ENCODE results near the gene SYCP1. TPM values are rescaled to one million over a fixed set of nuclear protein-coding genes. Genes with fewer than 3 reads are reported as not detected.

Gene SYCP1
- total RNA-seq, 1 experiment from 2014 or later: not detected

GRCh38 chr1:114959423-114959822 is 104.8 kb downstream of the SYCP1 start:
- H2BK20ac ChIP-seq (ENCODE audit: low read depth, low read length, poor library complexity, severe bottlenecking): no peak overlapping the region
- H3K79me2 ChIP-seq (ENCODE audit: insufficient read depth, low read length): no peaks in the 10 kb centered on the region
- H3K79me1 ChIP-seq (ENCODE audit: insufficient read depth, low read depth, low read length, poor library complexity, severe bottlenecking): no peaks in the 10 kb centered on the region
- H3K27me3 Mint-ChIP-seq (ENCODE audit: low read depth): peaks cover 9% of the 10 kb centered on the region
- H2AFZ ChIP-seq (ENCODE audit: low read length): no peak overlapping the region
- no peak overlapping the region for H2BK12ac ChIP-seq (ENCODE audit: insufficient read length, low read depth, low read length)
- no peak for DNase-seq
- no peak for TF ChIP-seq CTCF (conservative IDR thresholded peaks at IDR 0.05)
- no peak overlapping the region for H2BK120ac ChIP-seq (ENCODE audit: low read depth, low read length, poor library complexity, severe bottlenecking)
- no peak overlapping the region for H3K56ac ChIP-seq (ENCODE audit: insufficient read length, low read depth, low read length)
- no peaks in the 10 kb centered on the region for H3K27me3 ChIP-seq (ENCODE audit: insufficient read depth, low read length)
- no peak overlapping the region for H3K18ac ChIP-seq (ENCODE audit: insufficient read length, low read depth, low read length)
- H4K20me1 ChIP-seq (ENCODE audit: control insufficient read depth, insufficient read depth, insufficient read length): no peaks in the 10 kb centered on the region
- H3K4me1 ChIP-seq (ENCODE audit: insufficient read depth, low read length): no peaks in the 10 kb centered on the region
- H3K4ac ChIP-seq (ENCODE audit: low read depth, low read length): no peak overlapping the region
- no peak overlapping the region for H3K4me2 ChIP-seq (ENCODE audit: insufficient read depth, insufficient read length, low read length)
- no peak overlapping the region for H2BK5ac ChIP-seq (ENCODE audit: insufficient read length, low read length)
- H3K9me3 ChIP-seq (ENCODE audit: control insufficient read depth, low read depth, low read length): no peaks in the 10 kb centered on the region
- H3K4me3 Mint-ChIP-seq: no peak overlapping the region
- H3K4me1 Mint-ChIP-seq: no peaks in the 10 kb centered on the region; a peak in 1 of 4 replicates
- H4K5ac ChIP-seq (ENCODE audit: insufficient read length, low read depth, low read length): no peak overlapping the region
- H3K9ac ChIP-seq (ENCODE audit: extremely low read depth, insufficient read length, low read length): no peak overlapping the region
- no peak overlapping the region for H3K14ac ChIP-seq (ENCODE audit: insufficient read depth, low read length)
- H3T11ph ChIP-seq (ENCODE audit: low read length): no peak overlapping the region
- no peak overlapping the region for H4K8ac ChIP-seq (replicated peaks; ENCODE audit: insufficient read length, low read depth, low read length)
- no peaks in the 10 kb centered on the region for H3K36me3 Mint-ChIP-seq (ENCODE audit: insufficient read depth in 1 of 3, low read depth in 3 of 3)
- no peak overlapping the region for H3K23ac ChIP-seq (ENCODE audit: insufficient read length, low read depth, low read length)
- no peak overlapping the region for H3K27ac Mint-ChIP-seq
- H3K27ac ChIP-seq (ENCODE audit: insufficient read length, low read depth, low read length): no peak overlapping the region
- 0 out of 5 replicates have a peak, but pooled peaks cover 3% of the 10 kb centered on the region in 2 experiments for H3K9me3 Mint-ChIP-seq
- no peak overlapping the region for H2AK5ac ChIP-seq (ENCODE audit: insufficient read length, low read length)
- no peak overlapping the region for H4K91ac ChIP-seq (ENCODE audit: insufficient read length, low read depth, low read length)
- H2BK15ac ChIP-seq (ENCODE audit: low read depth, low read length): no peak overlapping the region
- H3K23me2 ChIP-seq (ENCODE audit: insufficient read length, low read depth, low read length, poor library complexity, severe bottlenecking): no peaks in the 10 kb centered on the region

Data from H9 (cell line).